IPS-20b (cell line): ENCODE results near the gene DHRS11.

Experiments used
- H3K27ac ChIP-seq: one replicate; pipeline ENCODE4 v1.5.1; 2013; ENCODE audit warnings: low read length
- H3K27me3 ChIP-seq: 2 replicates; pipeline ENCODE4 v1.6.1; 2013; ENCODE audit warnings: mild to moderate bottlenecking, low read length, inconsistent platforms; ENCODE audit not compliant: insufficient read depth
- H3K36me3 ChIP-seq: 2 replicates; pipeline ENCODE4 v1.6.1; 2013; ENCODE audit warnings: low read depth, mild to moderate bottlenecking, inconsistent platforms, low read length, moderate library complexity; ENCODE audit not compliant: insufficient read depth
- H3K4me1 ChIP-seq: 2 replicates; pipeline ENCODE4 v1.6.1; 2013; ENCODE audit warnings: mild to moderate bottlenecking, control low read depth, inconsistent platforms, low read length, moderate library complexity; ENCODE audit not compliant: insufficient read depth
- H3K4me3 ChIP-seq: 2 replicates; pipeline ENCODE4 v1.5.1; 2013; ENCODE audit warnings: mild to moderate bottlenecking, low read length, inconsistent platforms
- H3K9ac ChIP-seq: 2 replicates; pipeline ENCODE4 v1.6.1; 2013; ENCODE audit warnings: low read depth, mild to moderate bottlenecking, inconsistent platforms, low read length, moderate library complexity
- H3K9me3 ChIP-seq: 2 replicates; pipeline ENCODE4 v1.6.1; 2013; ENCODE audit warnings: mild to moderate bottlenecking, low read depth, low read length, inconsistent platforms; ENCODE audit not compliant: insufficient read depth

The DHRS11 gene

GRCh38 chr17:36566081-36566480 is 25.6 kb upstream of the DHRS11 start:
- H3K27ac ChIP-seq = no peak overlapping the region
- no peak overlapping the region for H3K9ac ChIP-seq
- no peaks in the 10 kb centered on the region for H3K9me3 ChIP-seq
- no peak overlapping the region for H3K4me3 ChIP-seq
- no peaks in the 10 kb centered on the region for H3K27me3 ChIP-seq
- no peaks in the 10 kb centered on the region for H3K4me1 ChIP-seq
- peaks cover 56% of the 10 kb centered on the region for H3K36me3 ChIP-seq

- no peak overlapping the region for H3K27ac ChIP-seq
- H3K9me3 ChIP-seq = no peaks in the 10 kb centered on the region
- H3K4me3 ChIP-seq = no peak overlapping the region
- no peaks in the 10 kb centered on the region for H3K4me1 ChIP-seq
- H3K36me3 ChIP-seq = peaks cover 41% of the 10 kb centered on the region
- H3K9ac ChIP-seq = no peak overlapping the region
- no peaks in the 10 kb centered on the region for H3K27me3 ChIP-seq
Observed at GRCh38 chr17:36575028-36575427, 16.7 kb upstream of the DHRS11 start.

- H3K9me3 ChIP-seq = no peaks in the 10 kb centered on the region
- no peak overlapping the region for H3K9ac ChIP-seq
- no peaks in the 10 kb centered on the region for H3K27me3 ChIP-seq
- H3K36me3 ChIP-seq = peaks cover 54% of the 10 kb centered on the region
- H3K27ac ChIP-seq = no peak overlapping the region
- no peak overlapping the region for H3K4me3 ChIP-seq
- H3K4me1 ChIP-seq = no peaks in the 10 kb centered on the region
Observed at GRCh38 chr17:36576793-36577192, 14.9 kb upstream of the DHRS11 start.

GRCh38 chr17:36578671-36579070 is 13.0 kb upstream of the DHRS11 start:
- H3K36me3 ChIP-seq = peaks cover 55% of the 10 kb centered on the region
- H3K27ac ChIP-seq = no peak overlapping the region
- no peak overlapping the region for H3K4me3 ChIP-seq
- no peak overlapping the region for H3K9ac ChIP-seq
- no peaks in the 10 kb centered on the region for H3K9me3 ChIP-seq
- no peaks in the 10 kb centered on the region for H3K4me1 ChIP-seq
- no peaks in the 10 kb centered on the region for H3K27me3 ChIP-seq

GRCh38 chr17:36583787-36584186 is 7.9 kb upstream of the DHRS11 start:
- Histone ChIP-seq H3K4me1 (no peaks in the 10 kb centered on the region), H3K27me3 (no peaks in the 10 kb centered on the region), H3K4me3 (no peak overlapping the region), H3K36me3 (peaks cover 84% of the 10 kb centered on the region), H3K9ac (no peak overlapping the region), H3K9me3 (no peaks in the 10 kb centered on the region), H3K27ac (no peak overlapping the region)

GRCh38 chr17:36586138-36586537 is 5.5 kb upstream of the DHRS11 start:
- Histone ChIP-seq H3K9ac (no peak overlapping the region), H3K9me3 (no peaks in the 10 kb centered on the region), H3K27ac (no peak overlapping the region), H3K4me1 (peaks cover 1% of the 10 kb centered on the region; the same call in 1 of the 2 replicates), H3K4me3 (no peak overlapping the region), H3K36me3 (peaks cover 72% of the 10 kb centered on the region), H3K27me3 (no peaks in the 10 kb centered on the region)

- no peaks in the 10 kb centered on the region for H3K27me3 ChIP-seq
- H3K4me3 ChIP-seq = no peak overlapping the region
- peaks cover 42% of the 10 kb centered on the region for H3K36me3 ChIP-seq
- no peak overlapping the region for H3K27ac ChIP-seq
- no peaks in the 10 kb centered on the region for H3K9me3 ChIP-seq
- H3K9ac ChIP-seq = no peak overlapping the region
- peaks cover 9% of the 10 kb centered on the region; the same call in 1 of the 2 replicates for H3K4me1 ChIP-seq
Observed at GRCh38 chr17:36590082-36590481, 1.6 kb upstream of the DHRS11 start.

- peaks cover 9% of the 10 kb centered on the region; the same call in 1 of the 2 replicates for H3K4me1 ChIP-seq
- no peaks in the 10 kb centered on the region for H3K9me3 ChIP-seq
- H3K9ac ChIP-seq = peak overlapping the region; percentile 62; the same call in 1 of the 2 replicates
- peak overlapping the region; percentile 30 for H3K27ac ChIP-seq
- peak overlapping the region; percentile 70 for H3K4me3 ChIP-seq
- peaks cover 38% of the 10 kb centered on the region for H3K36me3 ChIP-seq
- no peaks in the 10 kb centered on the region for H3K27me3 ChIP-seq
Observed at GRCh38 chr17:36592316-36592715, 637 bp downstream of the DHRS11 start.

GRCh38 chr17:36592716-36593321 is 1.1 kb downstream of the DHRS11 start:
- H3K27me3 ChIP-seq = no peaks in the 10 kb centered on the region
- H3K9me3 ChIP-seq = no peaks in the 10 kb centered on the region
- peaks cover 9% of the 10 kb centered on the region; the same call in 1 of the 2 replicates for H3K4me1 ChIP-seq
- H3K36me3 ChIP-seq = peaks cover 38% of the 10 kb centered on the region
- peak overlapping the region; percentile 62 for H3K9ac ChIP-seq
- peak overlapping the region; percentile 70 for H3K4me3 ChIP-seq
- H3K27ac ChIP-seq = peak overlapping the region; percentile 30

- H3K27ac ChIP-seq = no peak overlapping the region
- no peak overlapping the region; the same call in 1 of the 2 replicates for H3K9ac ChIP-seq
- peak overlapping the region; percentile 70; the same call in 1 of the 2 replicates for H3K4me3 ChIP-seq
- no peaks in the 10 kb centered on the region for H3K27me3 ChIP-seq
- no peaks in the 10 kb centered on the region for H3K9me3 ChIP-seq
- H3K36me3 ChIP-seq = peaks cover 39% of the 10 kb centered on the region
- H3K4me1 ChIP-seq = peaks cover 9% of the 10 kb centered on the region; the same call in 1 of the 2 replicates
Observed at GRCh38 chr17:36593656-36594316, 2.1 kb downstream of the DHRS11 start.

- H3K36me3 ChIP-seq = peaks cover 41% of the 10 kb centered on the region
Observed at GRCh38 chr17:36594626-36595401, 3.1 kb downstream of the DHRS11 start.

More at GRCh38 chr17:36594626-36595401, 3.1 kb downstream of the DHRS11 start:
- no peak overlapping the region for H3K4me3 ChIP-seq
- H3K27ac ChIP-seq = no peak overlapping the region
- H3K9ac ChIP-seq = no peak overlapping the region
- H3K27me3 ChIP-seq = no peaks in the 10 kb centered on the region
- peaks cover 9% of the 10 kb centered on the region; the same call in 1 of the 2 replicates for H3K4me1 ChIP-seq
- H3K9me3 ChIP-seq = no peaks in the 10 kb centered on the region
